DMS153 treated with DMSO at 0.1 percent for 48 hours (cell line): ENCODE results near the gene TTC7B.
"Not testable (repeated sequence)": the region's sequence is repeated elsewhere in the genome, so short reads cannot be mapped to it uniquely, and the experiment has no call there.

ENCODE experiments used
- DNase-seq: peaks from one replicate; lab custom pipeline; 2025; ENCODE audit not compliant: unreplicated experiment; lab: John Stamatoyannopoulos, UW

Gene TTC7B

GRCh38 chr14:90534091-90534837, 282.0 kb downstream of the TTC7B start:
- no peak for DNase-seq

- no peak for DNase-seq
Measured at GRCh38 chr14:90533591-90534021, 282.6 kb downstream of the TTC7B start.

GRCh38 chr14:90532826-90533525, 283.3 kb downstream of the TTC7B start:
- DNase-seq: no peak

- DNase-seq: no peak
Measured at GRCh38 chr14:90531497-90531896, 284.7 kb downstream of the TTC7B start.

- DNase-seq: no peak
Measured at GRCh38 chr14:90530523-90530922, 285.7 kb downstream of the TTC7B start.

- no peak for DNase-seq
Measured at GRCh38 chr14:90527978-90528377, 288.3 kb downstream of the TTC7B start.

GRCh38 chr14:90526536-90526935, 289.7 kb downstream of the TTC7B start:
- DNase-seq: not testable (repeated sequence)

- not testable (repeated sequence) for DNase-seq
Measured at GRCh38 chr14:90525353-90526028, 290.7 kb downstream of the TTC7B start.

GRCh38 chr14:90523961-90524875, 292.0 kb downstream of the TTC7B start:
- DNase-seq: no peak

- no peak for DNase-seq
Measured at GRCh38 chr14:90523544-90523943, 292.7 kb downstream of the TTC7B start.

GRCh38 chr14:90522571-90523191, 293.5 kb downstream of the TTC7B start:
- peak; percentile 98 for DNase-seq

GRCh38 chr14:90521930-90522483, 294.2 kb downstream of the TTC7B start:
- DNase-seq: no peak

GRCh38 chr14:90521084-90521929, 294.9 kb downstream of the TTC7B start:
- DNase-seq: no peak

GRCh38 chr14:90520326-90520725, 295.9 kb downstream of the TTC7B start:
- DNase-seq: no peak

GRCh38 chr14:90519262-90519920, 296.8 kb downstream of the TTC7B start:
- DNase-seq: no peak

GRCh38 chr14:90518941-90519256, 297.3 kb downstream of the TTC7B start:
- no peak for DNase-seq

GRCh38 chr14:90518069-90518940, 297.9 kb downstream of the TTC7B start:
- no peak for DNase-seq
